OCI-LY3 (cell line): ENCODE data around the gene GUK1.

ENCODE experiments used
- H2AFZ ChIP-seq: fragments of 200-600, 300-600 bp; shearing (Covaris generic); 2 replicates; pipeline ENCODE4 v1.6.0; 2014; ENCODE audit warnings: antibody characterized with exemption, low read depth, low read length
- H3K27ac ChIP-seq: fragments of 200-600, 300-600 bp; sonication (generic); 2 replicates; pipeline ENCODE4 v1.5.1; 2014; ENCODE audit warnings: mild to moderate bottlenecking, low read length, moderate library complexity, mixed read lengths
- H3K27me3 ChIP-seq: fragments of 200-600, 300-600 bp; sonication (generic); 2 replicates; pipeline ENCODE4 v1.6.1; 2014; ENCODE audit warnings: low read depth, low read length, mixed read lengths
- H3K36me3 ChIP-seq: fragments of 200-600, 300-600 bp; sonication (generic); replicated peaks from 2 replicates; pipeline ENCODE3; 2014; ENCODE audit warnings: low read depth, low read length, mixed read lengths
- H3K4me1 ChIP-seq: fragments of 300-600, 200-600 bp; sonication (generic); 2 replicates; pipeline ENCODE4 v1.6.1; 2014; ENCODE audit warnings: low read length, mixed read lengths
- H3K4me2 ChIP-seq: fragments of 200-600, 300-600 bp; sonication (generic); 2 replicates; pipeline ENCODE4 v1.6.1; 2014; ENCODE audit warnings: low read length, mixed read lengths
- H3K4me3 ChIP-seq: fragments of 300-600, 200-600 bp; sonication (generic); 2 replicates; pipeline ENCODE4 v1.5.1; 2014; ENCODE audit warnings: antibody characterized with exemption, mild to moderate bottlenecking, low read length, moderate library complexity
- H3K79me2 ChIP-seq: fragments of 300-600, 200-600 bp; shearing (Covaris generic); 2 replicates; pipeline ENCODE4 v1.6.1; 2014; ENCODE audit warnings: mild to moderate bottlenecking, low read length, mixed read lengths
- H3K9ac ChIP-seq: fragments of 300-600, 200-600 bp; shearing (Covaris generic); 2 replicates; pipeline ENCODE4 v1.6.0; 2014; ENCODE audit warnings: mild to moderate bottlenecking, low read length, moderate library complexity
- H3K9me3 ChIP-seq: fragments of 200-600, 300-600 bp; shearing (Covaris generic); 2 replicates; pipeline ENCODE4 v1.6.1; 2014; ENCODE audit warnings: low read length, mixed read lengths; ENCODE audit not compliant: insufficient read depth
- H4K20me1 ChIP-seq: fragments of 200-600, 300-600 bp; sonication (generic); 2 replicates; pipeline ENCODE4 v1.6.1; 2016; ENCODE audit warnings: low read length, mixed read lengths; ENCODE audit not compliant: insufficient read depth
- CTCF ChIP-seq: fragments of 200-600, 300-600 bp; sonication (generic); IDR thresholded peaks from 2 replicates; pipeline ENCODE4 v1.5.1; 2014; ENCODE audit warnings: antibody characterized with exemption, low read length, low read depth
- EZH2phosphoT487 ChIP-seq: fragments of 200-600 bp; shearing (Covaris generic); IDR thresholded peaks from 2 replicates; pipeline ENCODE4 v1.6.1; 2018; ENCODE audit warnings: antibody characterized with exemption, mixed run types, low read depth

The GUK1 gene

DNA sequence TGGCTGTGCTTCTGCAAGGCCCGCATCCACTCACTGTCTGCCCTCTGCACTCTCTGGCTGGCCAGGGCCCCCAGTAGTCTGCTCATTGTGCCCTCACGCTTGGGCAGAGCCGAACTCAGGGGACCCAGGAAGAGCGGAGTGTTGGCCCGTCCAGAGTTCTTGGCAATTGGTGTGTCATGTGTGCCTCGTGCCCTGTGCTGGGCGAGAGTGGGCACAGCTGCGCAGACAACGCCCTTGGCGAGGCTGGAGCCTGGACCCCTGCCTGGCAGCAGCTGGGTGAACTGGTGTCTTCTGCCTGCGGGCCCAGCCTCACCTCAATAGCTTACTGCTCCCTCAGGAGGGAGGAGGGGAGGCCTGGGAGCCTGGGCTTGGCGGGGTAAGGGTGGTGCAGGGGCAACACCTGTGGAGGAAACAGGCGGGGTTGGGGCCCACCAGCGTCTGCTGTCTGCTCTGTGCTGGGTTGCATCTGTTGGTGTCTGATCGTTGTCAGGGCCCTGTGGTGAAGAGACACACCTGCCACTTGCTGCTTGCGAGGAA is 2.1 kb downstream of the GUK1 start:
- no peak overlapping the region for H3K27ac ChIP-seq
- TF ChIP-seq CTCF (no peak), EZH2phosphoT487 (no peak)
- peak overlapping the region; percentile 87 for H3K4me2 ChIP-seq
- H3K4me1 ChIP-seq, result peaks cover 16% of the 10 kb centered on the region
- no peak overlapping the region for H3K4me3 ChIP-seq
- no peak overlapping the region for H3K9ac ChIP-seq
- H3K27me3 ChIP-seq, result no peaks in the 10 kb centered on the region
- H4K20me1 ChIP-seq, result peaks cover 36% of the 10 kb centered on the region
- H3K9me3 ChIP-seq, result no peaks in the 10 kb centered on the region
- no peak overlapping the region for H2AFZ ChIP-seq
- H3K36me3 ChIP-seq, result peaks cover 9% of the 10 kb centered on the region
- peaks cover 66% of the 10 kb centered on the region for H3K79me2 ChIP-seq

- no peak overlapping the region for H2AFZ ChIP-seq
- no peak overlapping the region for H3K9ac ChIP-seq
Measured at GRCh38 chr1:228142701-228143136, 2.6 kb downstream of the GUK1 start.

GRCh38 chr1:228143480-228144192 is 3.6 kb downstream of the GUK1 start:
- no peak overlapping the region for H3K4me2 ChIP-seq

More at GRCh38 chr1:228142701-228143136, 2.6 kb downstream of the GUK1 start:
- TF ChIP-seq EZH2phosphoT487, result no peak
- TF ChIP-seq CTCF, result no peak
- Histone ChIP-seq H3K79me2 (peaks cover 66% of the 10 kb centered on the region), H3K36me3 (peaks cover 9% of the 10 kb centered on the region), H3K4me3 (no peak overlapping the region), H4K20me1 (peaks cover 36% of the 10 kb centered on the region), H3K27me3 (no peaks in the 10 kb centered on the region), H3K27ac (no peak overlapping the region), H3K4me2 (no peak overlapping the region), H3K4me1 (peaks cover 16% of the 10 kb centered on the region), H3K9me3 (no peaks in the 10 kb centered on the region)

More at GRCh38 chr1:228143480-228144192, 3.6 kb downstream of the GUK1 start:
- Histone ChIP-seq H3K4me1 (peaks cover 10% of the 10 kb centered on the region), H3K9me3 (no peaks in the 10 kb centered on the region), H3K27me3 (no peaks in the 10 kb centered on the region), H4K20me1 (peaks cover 39% of the 10 kb centered on the region), H3K79me2 (peaks cover 66% of the 10 kb centered on the region), H3K4me3 (no peak overlapping the region), H3K36me3 (peaks cover 12% of the 10 kb centered on the region), H3K27ac (no peak overlapping the region), H3K9ac (no peak overlapping the region), H2AFZ (no peak overlapping the region)
- TF ChIP-seq CTCF (no peak), EZH2phosphoT487 (no peak)
